Parathyroid adenoma (tissue), 2 donors: ENCODE data around the gene DLG2.

ENCODE experiments used
- H2AFZ ChIP-seq: fragments of 300-600 bp; sonication (generic); one replicate; pipeline ENCODE4 v1.7.0; 2017; ENCODE audit warnings: antibody characterized with exemption, mild to moderate bottlenecking
- H3K27ac ChIP-seq: fragments of 300-600 bp; sonication (generic); one replicate; pipeline ENCODE4 v1.7.0; 2017
- H3K27me3 ChIP-seq: fragments of 300-600 bp; sonication (generic); one replicate; pipeline ENCODE4 v1.7.0; 2017; ENCODE audit warnings: low read length; ENCODE audit not compliant: control insufficient read depth, insufficient read depth
- H3K36me3 ChIP-seq: fragments of 300-600 bp; sonication (generic); one replicate; pipeline ENCODE4 v1.7.0; 2017; ENCODE audit warnings: low read length; ENCODE audit not compliant: control insufficient read depth, insufficient read depth
- H3K4me1 ChIP-seq: fragments of 300-600 bp; sonication (generic); one replicate; pipeline ENCODE4 v1.7.0; 2017; ENCODE audit warnings: control low read depth
- H3K4me2 ChIP-seq: fragments of 300-600 bp; sonication (generic); one replicate; pipeline ENCODE4 v1.7.0; 2017; ENCODE audit warnings: low read length
- H3K4me3 ChIP-seq: fragments of 300-600 bp; sonication (generic); one replicate; pipeline ENCODE4 v1.7.0; 2017; ENCODE audit warnings: low read depth, low read length
- H3K79me2 ChIP-seq: fragments of 300-600 bp; sonication (generic); one replicate; pipeline ENCODE4 v1.7.0; 2017; ENCODE audit warnings: control low read depth
- H3K9ac ChIP-seq: fragments of 300-600 bp; sonication (generic); one replicate; pipeline ENCODE4 v1.7.0; 2017; ENCODE audit warnings: mild to moderate bottlenecking
- H3K9me3 ChIP-seq: fragments of 300-600 bp; sonication (generic); one replicate; pipeline ENCODE4 v1.7.0; 2017; ENCODE audit warnings: low read length; ENCODE audit not compliant: control insufficient read depth
- CTCF ChIP-seq: fragments of 300-600 bp; sonication (generic); IDR thresholded peaks from one replicate; pipeline ENCODE4 v1.7.0; 2017; ENCODE audit warnings: antibody characterized with exemption, mild to moderate bottlenecking
- donor health status: primary hyperparathyroidism.

Gene DLG2

GRCh38 chr11:85569525-85569924, 57.6 kb downstream of the DLG2 start:
- Histone ChIP-seq H3K36me3 (no peaks in the 10 kb centered on the region), H3K4me2 (no peak overlapping the region), H3K27me3 (no peaks in the 10 kb centered on the region), H3K4me3 (no peak overlapping the region), H3K79me2 (no peaks in the 10 kb centered on the region), H3K9me3 (no peaks in the 10 kb centered on the region), H3K9ac (no peak overlapping the region), H3K27ac (no peak overlapping the region), H2AFZ (no peak overlapping the region), H3K4me1 (no peaks in the 10 kb centered on the region)
- TF ChIP-seq CTCF = no peak

- Histone ChIP-seq H3K36me3 (no peaks in the 10 kb centered on the region), H3K27ac (no peak overlapping the region), H3K9me3 (no peaks in the 10 kb centered on the region), H3K4me3 (no peak overlapping the region), H3K27me3 (no peaks in the 10 kb centered on the region), H3K4me2 (no peak overlapping the region), H3K79me2 (no peaks in the 10 kb centered on the region), H3K9ac (no peak overlapping the region), H3K4me1 (no peaks in the 10 kb centered on the region), H2AFZ (no peak overlapping the region)
- no peak for TF ChIP-seq CTCF
Observed at GRCh38 chr11:85558411-85558810, 68.7 kb downstream of the DLG2 start.

GRCh38 chr11:85551881-85552280, 75.3 kb downstream of the DLG2 start:
- Histone ChIP-seq H3K4me2 (no peak overlapping the region), H3K36me3 (no peaks in the 10 kb centered on the region), H3K27ac (no peak overlapping the region), H3K79me2 (no peaks in the 10 kb centered on the region), H3K4me3 (no peak overlapping the region), H3K4me1 (no peaks in the 10 kb centered on the region), H3K9ac (no peak overlapping the region), H3K9me3 (no peaks in the 10 kb centered on the region), H2AFZ (no peak overlapping the region), H3K27me3 (no peaks in the 10 kb centered on the region)
- TF ChIP-seq CTCF = no peak

GRCh38 chr11:85541683-85542082, 85.5 kb downstream of the DLG2 start:
- Histone ChIP-seq H3K36me3 (no peaks in the 10 kb centered on the region), H3K4me1 (no peaks in the 10 kb centered on the region), H3K9ac (no peak overlapping the region), H3K4me2 (no peak overlapping the region), H3K27ac (no peak overlapping the region), H3K27me3 (no peaks in the 10 kb centered on the region), H2AFZ (no peak overlapping the region), H3K4me3 (no peak overlapping the region), H3K9me3 (no peaks in the 10 kb centered on the region), H3K79me2 (no peaks in the 10 kb centered on the region)
- TF ChIP-seq CTCF = no peak

GRCh38 chr11:85540635-85541205, 86.4 kb downstream of the DLG2 start:
- Histone ChIP-seq H3K79me2 (no peaks in the 10 kb centered on the region), H3K27me3 (no peaks in the 10 kb centered on the region), H3K9me3 (no peaks in the 10 kb centered on the region), H3K9ac (no peak overlapping the region), H3K4me1 (no peaks in the 10 kb centered on the region), H3K36me3 (no peaks in the 10 kb centered on the region), H3K27ac (no peak overlapping the region), H3K4me2 (no peak overlapping the region), H3K4me3 (no peak overlapping the region), H2AFZ (no peak overlapping the region)
- no peak for TF ChIP-seq CTCF
